A549 treated with Hydrocortisone at 1 μM for 4 hours (cell line): ENCODE data around the gene TP53BP1. TPM values are rescaled to one million over a fixed set of nuclear protein-coding genes. Genes with fewer than 3 reads are reported as not detected.

Source experiments
- total RNA-seq: library from RNA; stranded (reverse); fragments of 200-300 nt; extraction: Qiagen RNA extraction; gene quantifications from 5 replicates; pipeline ENCODE4 v1.2.3, GENCODE V29; 2022

Gene TP53BP1
- total RNA-seq, result 13.6 to 22.8 TPM (median 16.9 TPM) in 5 replicates

GRCh38 chr15:43492673-43493601, at the start of gene TP53BP1:
Gene TP53BP1 (minus strand): TSS chr15:43493156. CDS start chr15:43493043, 113 bp downstream.

GRCh38 chr15:43517354-43518196, 24.6 kb upstream of the TP53BP1 start, which contains the start of gene MAP1A:
Gene MAP1A (plus strand): TSS chr15:43517608. CDS start chr15:43521474, 3,866 bp downstream.

GRCh38 chr15:43370975-43371974, 121.7 kb downstream of the TP53BP1 start, which contains the start of the genes TUBGCP4 and ZSCAN29:
Gene TUBGCP4 (plus strand): TSS chr15:43371101. CDS start chr15:43371355, 254 bp downstream.
Gene ZSCAN29 (minus strand): TSS chr15:43371043. CDS start chr15:43369913, 1,130 bp downstream.

Other genes with a start within 250 kb of the TP53BP1 start
- not detected in 5 replicates for gene TGM5, start 226.2 kb downstream of the TP53BP1 start, total RNA-seq
- gene TGM7, start 190.9 kb downstream of the TP53BP1 start, total RNA-seq, result not detected in 5 replicates
- gene LCMT2, start 162.6 kb downstream of the TP53BP1 start, total RNA-seq, result 6.0 to 8.2 TPM (median 6.9 TPM) in 5 replicates
- gene ZSCAN29, start 122.1 kb downstream of the TP53BP1 start, total RNA-seq, result 6.7 to 11.6 TPM (median 8.7 TPM) in 5 replicates
- gene TUBGCP4, start 122.1 kb downstream of the TP53BP1 start, total RNA-seq, result 4.7 to 6.8 TPM (median 6.0 TPM) in 5 replicates
- 0.50 to 0.76 TPM (median 0.60 TPM) in 5 replicates for gene MAP1A, start 24.5 kb upstream of the TP53BP1 start, total RNA-seq
- gene PPIP5K1, start 97.1 kb upstream of the TP53BP1 start, total RNA-seq, result 3.8 to 6.9 TPM (median 5.8 TPM) in 5 replicates
- gene CKMT1B, start 100.9 kb upstream of the TP53BP1 start, total RNA-seq, result 1.9 to 6.3 TPM (median 3.7 TPM) in 5 replicates
- 0.08 to 0.16 TPM (median 0.11 TPM) in 4 of 5 replicates, not detected in the other for gene STRC, start 125.6 kb upstream of the TP53BP1 start, total RNA-seq
- 0.40 to 1.3 TPM (median 0.68 TPM) in 5 replicates for gene CATSPER2, start 155.7 kb upstream of the TP53BP1 start, total RNA-seq
- 1.7 to 2.8 TPM (median 2.7 TPM) in 5 replicates for gene CKMT1A, start 200.7 kb upstream of the TP53BP1 start, total RNA-seq